Posterior cingulate gyrus (tissue), 11 donors: Measurements from ENCODE around the gene ZFP90.
"Not testable (repeated sequence)": the region's sequence is repeated elsewhere in the genome, so short reads cannot be mapped to it uniquely, and the experiment has no call there.

Experiments used
- DNase-seq, 10 donors: peaks; one replicate each; pipeline versions ENCODE4 v3.0.0 to v3.0.0-alpha.2; 2020 to 2021; ENCODE audit warnings: mixed read lengths in 3 of 10
- intact Hi-C: fragments of 100-400 bp; cut with DNase I; formaldehyde crosslinking; loops from one replicate; pipeline ENCODE4 v1.15.1; 2023

Gene ZFP90

GRCh38 chr16:68538880-68539701 lies at the start of gene ZFP90:
ZFP90 (plus strand) TSS chr16:68539291; CDS start chr16:68539793, 502 bp downstream.
- intact Hi-C loops, result no loop called here

GRCh38 chr16:68490358-68490757 lies 48.7 kb upstream of the ZFP90 start:
- peak in 1 of 10 donors; percentile 22 for DNase-seq
- intact Hi-C loops, result no loop called here

More at GRCh38 chr16:68538880-68539701, at the start of gene ZFP90:
- DNase-seq, result peak; percentile 73 to 98 (median 86)

GRCh38 chr16:68490829-68491575 lies 48.1 kb upstream of the ZFP90 start:
- intact Hi-C loops, result no loop called here
- DNase-seq, result peak in 5 of 10 donors; percentile 26 to 88 (median 81)

GRCh38 chr16:68491576-68491950 lies 47.5 kb upstream of the ZFP90 start:
- peak in 1 of 10 donors; percentile 30 for DNase-seq
- intact Hi-C loops, result no loop called here

- DNase-seq, result peak in 2 of 10 donors; percentile 45 to 59
- intact Hi-C loops, result no loop called here
These were observed 46.9 kb upstream of the ZFP90 start for GRCh38 chr16:68492151-68492542.

- DNase-seq, result peak in 2 of 10 donors; percentile 63 to 69
- intact Hi-C loops, result no loop called here
These were observed 46.3 kb upstream of the ZFP90 start for GRCh38 chr16:68492543-68493411.

- intact Hi-C loops, result no loop called here
- DNase-seq, result peak in 2 of 10 donors; percentile 63 to 64
These were observed 45.5 kb upstream of the ZFP90 start for GRCh38 chr16:68493412-68494070.

- peak in 2 of 10 donors; percentile 14 to 21 for DNase-seq
- intact Hi-C loops, result not testable (repeated sequence)
These were observed 44.8 kb upstream of the ZFP90 start for GRCh38 chr16:68494261-68494660.

GRCh38 chr16:68496689-68497088 lies 42.4 kb upstream of the ZFP90 start:
- intact Hi-C loops, result no loop called here
- DNase-seq, result peak in 2 of 10 donors; percentile 24 to 38

- intact Hi-C loops, result no loop called here
- peak in 2 of 10 donors; percentile 48 to 68 for DNase-seq
These were observed 40.1 kb upstream of the ZFP90 start for GRCh38 chr16:68499006-68499405.

- DNase-seq, result peak in 3 of 10 donors; percentile 30 to 39 (median 34)
- intact Hi-C loops, result loop anchor here (10.0 kb wide), 1 partner anchor 129 kb away; no protein-coding TSS in a partner anchor
These were observed 35.8 kb upstream of the ZFP90 start for GRCh38 chr16:68503334-68503733.

GRCh38 chr16:68504066-68504465 lies 35.0 kb upstream of the ZFP90 start:
- DNase-seq, result peak in 3 of 10 donors; percentile 26 to 63 (median 61)
- intact Hi-C loops, result loop anchor here (10.0 kb wide), 1 partner anchor 129 kb away; no protein-coding TSS in a partner anchor

- intact Hi-C loops, result loop anchor here (5.0 to 10.0 kb wide), 2 partner anchors 54 to 132 kb away; no protein-coding TSS in a partner anchor
- DNase-seq, result peak in 7 of 10 donors; percentile 25 to 90 (median 43)
These were observed 32.6 kb upstream of the ZFP90 start for GRCh38 chr16:68506331-68507053.

GRCh38 chr16:68508013-68508412 lies 31.1 kb upstream of the ZFP90 start:
- intact Hi-C loops, result loop anchor here (5.0 to 10.0 kb wide), 2 partner anchors 56 to 133 kb away; no protein-coding TSS in a partner anchor

GRCh38 chr16:68508641-68509240 lies 30.4 kb upstream of the ZFP90 start:
- intact Hi-C loops, result loop anchor here (5.0 to 10.0 kb wide), 2 partner anchors 56 to 134 kb away; no protein-coding TSS in a partner anchor
- peak in 2 of 10 donors; percentile 52 to 60 for DNase-seq

More at GRCh38 chr16:68508013-68508412, 31.1 kb upstream of the ZFP90 start:
- DNase-seq, result peak in 2 of 10 donors; percentile 10 to 18

- DNase-seq, result peak in 2 of 10 donors; percentile 44 to 48
- intact Hi-C loops, result loop anchor here (5.0 to 10.0 kb wide), 2 partner anchors 57 to 135 kb away; no protein-coding TSS in a partner anchor
These were observed 29.7 kb upstream of the ZFP90 start for GRCh38 chr16:68509381-68509780.

GRCh38 chr16:68510775-68511174 lies 28.3 kb upstream of the ZFP90 start:
- intact Hi-C loops, result loop anchor here (1.0 kb wide), 1 partner anchor 114 kb away; no protein-coding TSS in a partner anchor
- DNase-seq, result no peak

- intact Hi-C loops, result no loop called here
- DNase-seq, result peak in 1 of 10 donors; percentile 72
These were observed 26.9 kb upstream of the ZFP90 start for GRCh38 chr16:68512183-68512582.
